Measurements from ENCODE around the gene HEATR3. TPM values are rescaled to one million over a fixed set of nuclear protein-coding genes. Genes with fewer than 3 reads are reported as not detected.
"Not testable (repeated sequence)": the region's sequence is repeated elsewhere in the genome, so short reads cannot be mapped to it uniquely, and the experiment has no call there.

The HEATR3 gene
- total RNA-seq, 1 donor from 2014 or later, result 26.1 TPM

- no peak for DNase-seq (ENCODE audit: low spot score)
These were observed 34.3 kb downstream of the HEATR3 start for GRCh38 chr16:50099957-50100648.

GRCh38 chr16:50102051-50102746, 36.4 kb downstream of the HEATR3 start:
- no peak for DNase-seq (ENCODE audit: low spot score)

GRCh38 chr16:50103764-50104163, 38.0 kb downstream of the HEATR3 start:
- no peak for DNase-seq (ENCODE audit: low spot score)

GRCh38 chr16:50114357-50115129, 48.8 kb downstream of the HEATR3 start:
- no peak for DNase-seq (ENCODE audit: low spot score)

GRCh38 chr16:50120711-50121110, 54.9 kb downstream of the HEATR3 start:
- no peak for DNase-seq (ENCODE audit: low spot score)

- DNase-seq (ENCODE audit: low spot score), result no peak
These were observed 55.5 kb downstream of the HEATR3 start for GRCh38 chr16:50121278-50121677.

- no peak for DNase-seq (ENCODE audit: low spot score)
These were observed 56.1 kb downstream of the HEATR3 start for GRCh38 chr16:50121721-50122445.

- DNase-seq (ENCODE audit: low spot score), result no peak
These were observed 57.6 kb downstream of the HEATR3 start for GRCh38 chr16:50123417-50123816.

- no peak for DNase-seq (ENCODE audit: low spot score)
These were observed 59.0 kb downstream of the HEATR3 start for GRCh38 chr16:50124769-50125168.

GRCh38 chr16:50126183-50126582, 60.4 kb downstream of the HEATR3 start:
- DNase-seq (ENCODE audit: low spot score), result no peak

- not testable (repeated sequence) for DNase-seq (ENCODE audit: low spot score)
These were observed 66.8 kb downstream of the HEATR3 start for GRCh38 chr16:50132571-50132970.

GRCh38 chr16:50133214-50133613, 67.4 kb downstream of the HEATR3 start:
- no peak for DNase-seq (ENCODE audit: low spot score)

- no peak for DNase-seq (ENCODE audit: low spot score)
These were observed 70.6 kb downstream of the HEATR3 start for GRCh38 chr16:50136399-50136798.

GRCh38 chr16:50137268-50137667, 71.5 kb downstream of the HEATR3 start:
- DNase-seq (ENCODE audit: low spot score), result no peak

- no peak for DNase-seq (ENCODE audit: low spot score)
These were observed 73.8 kb downstream of the HEATR3 start for GRCh38 chr16:50139580-50139979.

- DNase-seq (ENCODE audit: low spot score), result no peak
These were observed 78.4 kb downstream of the HEATR3 start for GRCh38 chr16:50144211-50144610.

GRCh38 chr16:50146479-50147435, 81.0 kb downstream of the HEATR3 start:
- DNase-seq (ENCODE audit: low spot score), result no peak

- DNase-seq (ENCODE audit: low spot score), result no peak
These were observed 85.6 kb downstream of the HEATR3 start for GRCh38 chr16:50151322-50151721.

GRCh38 chr16:50151756-50152155, 86.0 kb downstream of the HEATR3 start:
- no peak for DNase-seq (ENCODE audit: low spot score)

GRCh38 chr16:50152351-50152806, 86.6 kb downstream of the HEATR3 start:
- DNase-seq (ENCODE audit: low spot score), result peak; percentile 55
